RWPE2 (cell line): ENCODE measurements around the gene TMEM233.

ENCODE experiments used
- ATAC-seq: fragments of 200-7000 bp; cut with Tn5 transposase; 3 replicates; pipeline ENCODE4 v1.9.1; 2021; ENCODE audit warnings: low read depth
- DNase-seq: peaks from one replicate; pipeline ENCODE4 v3.0.0-alpha.2; 2020; ENCODE audit warnings: low spot score
- H3K27ac ChIP-seq: fragments of 450-650 bp; 2 replicates; pipeline ENCODE4 v1.5.1; 2017; ENCODE audit warnings: mild to moderate bottlenecking; ENCODE audit not compliant: poor library complexity, severe bottlenecking
- H3K27me3 ChIP-seq: fragments of 250-450 bp; sonication (Bioruptor Pico); 2 replicates; pipeline ENCODE4 v1.5.1; 2021; ENCODE audit warnings: mild to moderate bottlenecking, moderate library complexity; ENCODE audit not compliant: insufficient read depth, poor library complexity, severe bottlenecking
- H3K36me3 ChIP-seq: fragments of 250-450 bp; sonication (Bioruptor Pico); 2 replicates; pipeline ENCODE4 v1.5.1; 2020; ENCODE audit warnings: low read depth, mild to moderate bottlenecking, moderate library complexity
- H3K4me1 ChIP-seq: fragments of 250-450 bp; sonication (Bioruptor Pico); 2 replicates; pipeline ENCODE4 v1.5.1; 2021; ENCODE audit warnings: mild to moderate bottlenecking, moderate library complexity; ENCODE audit not compliant: insufficient read depth, poor library complexity, severe bottlenecking
- H3K4me3 ChIP-seq: fragments of 250-450 bp; sonication (Bioruptor Pico); 2 replicates; pipeline ENCODE4 v1.5.1; 2021; ENCODE audit warnings: mild to moderate bottlenecking, moderate library complexity; ENCODE audit not compliant: severe bottlenecking
- H3K9me3 ChIP-seq: fragments of 250-450 bp; sonication (Bioruptor Pico); 2 replicates; pipeline ENCODE4 v1.5.1; 2021; ENCODE audit warnings: mild to moderate bottlenecking, moderate library complexity; ENCODE audit not compliant: severe bottlenecking
- CTCF ChIP-seq: fragments of 450-650 bp; IDR thresholded peaks from one replicate; pipeline ENCODE4 v1.5.1; 2017; ENCODE audit warnings: mild to moderate bottlenecking, moderate library complexity; ENCODE audit not compliant: poor library complexity, severe bottlenecking

TMEM233 gene

DNA sequence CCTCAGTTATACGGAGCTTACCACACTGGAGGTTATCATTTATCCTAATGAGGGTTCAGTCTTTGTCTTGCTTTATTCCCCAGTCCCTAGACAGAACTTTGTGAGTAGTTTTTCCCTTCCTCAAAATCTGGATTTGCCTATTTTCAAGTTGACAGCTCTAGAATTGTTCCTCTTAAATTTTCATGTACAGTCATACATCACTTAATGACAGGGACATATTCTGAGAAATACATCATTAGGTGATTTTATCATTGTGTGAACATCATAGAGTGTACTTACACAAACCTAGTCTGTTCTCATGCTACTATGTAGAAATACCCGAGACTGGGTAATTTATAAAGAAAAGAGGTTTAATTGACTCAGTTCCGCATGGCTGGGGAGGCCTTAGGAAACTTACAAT is 77.5 kb downstream of the TMEM233 start:
- no peak for TF ChIP-seq CTCF
- H3K27me3 ChIP-seq, result no peaks in the 10 kb centered on the region
- ATAC-seq (no peak), DNase-seq (no peak)
- H3K4me1 ChIP-seq, result peaks cover 8% of the 10 kb centered on the region
- no peak overlapping the region for H3K4me3 ChIP-seq
- no peaks in the 10 kb centered on the region for H3K9me3 ChIP-seq
- peaks cover 58% of the 10 kb centered on the region for H3K36me3 ChIP-seq
- H3K27ac ChIP-seq, result no peak overlapping the region

DNA sequence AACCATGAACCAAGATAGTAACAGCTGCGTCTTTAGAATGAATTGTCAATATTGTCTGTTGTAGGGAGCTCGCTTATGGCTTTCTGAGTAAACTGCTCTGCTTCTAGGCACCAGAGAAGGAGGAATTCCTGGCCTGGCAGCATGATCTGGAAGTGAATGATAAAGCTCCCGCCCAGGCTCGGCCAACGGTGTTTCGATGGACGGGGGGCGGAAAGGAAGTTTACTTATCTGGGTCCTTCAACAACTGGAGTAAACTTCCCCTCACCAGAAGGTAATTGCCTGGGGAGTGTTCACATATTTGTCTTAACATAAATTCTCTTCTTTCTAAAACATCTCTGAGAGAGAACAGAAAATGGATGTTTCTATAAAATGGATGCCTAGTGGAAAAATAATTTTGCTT is 78.6 kb downstream of the TMEM233 start:
- DNase-seq (no peak), ATAC-seq (no peak)
- Histone ChIP-seq H3K27me3 (no peaks in the 10 kb centered on the region), H3K9me3 (no peaks in the 10 kb centered on the region), H3K36me3 (peaks cover 69% of the 10 kb centered on the region), H3K4me1 (peaks cover 8% of the 10 kb centered on the region), H3K4me3 (no peak overlapping the region), H3K27ac (no peak overlapping the region)
- TF ChIP-seq CTCF, result no peak

DNA sequence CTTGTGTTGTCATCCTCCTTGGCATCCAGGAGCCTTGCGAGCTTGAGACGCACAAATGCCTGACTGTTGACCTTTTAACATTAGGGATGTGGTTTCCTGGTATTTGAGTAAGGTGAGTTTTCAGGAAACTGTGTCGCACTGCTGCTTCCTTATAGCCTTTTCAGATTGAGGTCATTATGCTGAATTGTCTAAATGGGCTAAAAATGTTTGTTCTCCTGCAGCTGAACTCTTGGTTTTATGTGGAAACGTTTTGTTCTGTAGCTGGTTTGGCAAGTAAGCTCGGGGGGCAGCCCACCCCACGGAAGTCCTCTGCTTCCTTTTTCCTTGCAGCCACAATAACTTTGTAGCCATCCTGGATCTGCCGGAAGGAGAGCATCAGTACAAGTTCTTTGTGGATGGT is 80.1 kb downstream of the TMEM233 start:
- Histone ChIP-seq H3K4me1 (peaks cover 8% of the 10 kb centered on the region), H3K36me3 (peaks cover 81% of the 10 kb centered on the region), H3K9me3 (no peaks in the 10 kb centered on the region), H3K27me3 (no peaks in the 10 kb centered on the region), H3K27ac (no peak overlapping the region), H3K4me3 (no peak overlapping the region)
- no peak for TF ChIP-seq CTCF
- no peak for ATAC-seq
- DNase-seq, result no peak

DNA sequence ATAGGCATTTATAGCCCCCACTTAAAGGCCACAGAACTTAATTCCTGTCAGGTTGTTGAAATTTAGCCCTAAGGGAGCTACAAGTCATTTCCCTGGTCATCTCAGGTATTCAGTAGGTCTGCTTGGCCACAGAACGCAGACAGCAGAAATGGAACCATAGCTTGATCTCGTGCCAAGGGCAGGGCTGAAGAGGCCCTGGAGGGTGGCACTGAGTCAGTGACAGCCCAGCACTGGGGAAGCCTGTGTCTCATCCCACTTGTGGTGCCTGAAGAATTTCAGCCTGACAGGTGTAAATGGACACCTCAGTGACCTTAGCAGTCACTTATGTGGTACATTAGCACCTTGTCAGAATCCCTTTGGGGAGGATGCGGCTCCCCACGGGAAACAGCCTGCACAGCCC is 81.0 kb downstream of the TMEM233 start:
- H3K9me3 ChIP-seq, result no peaks in the 10 kb centered on the region
- no peak for TF ChIP-seq CTCF
- no peak overlapping the region for H3K4me3 ChIP-seq
- no peaks in the 10 kb centered on the region for H3K27me3 ChIP-seq
- H3K36me3 ChIP-seq, result peaks cover 90% of the 10 kb centered on the region
- no peak for ATAC-seq
- H3K27ac ChIP-seq, result no peak overlapping the region
- no peak for DNase-seq
- peaks cover 6% of the 10 kb centered on the region for H3K4me1 ChIP-seq

DNA sequence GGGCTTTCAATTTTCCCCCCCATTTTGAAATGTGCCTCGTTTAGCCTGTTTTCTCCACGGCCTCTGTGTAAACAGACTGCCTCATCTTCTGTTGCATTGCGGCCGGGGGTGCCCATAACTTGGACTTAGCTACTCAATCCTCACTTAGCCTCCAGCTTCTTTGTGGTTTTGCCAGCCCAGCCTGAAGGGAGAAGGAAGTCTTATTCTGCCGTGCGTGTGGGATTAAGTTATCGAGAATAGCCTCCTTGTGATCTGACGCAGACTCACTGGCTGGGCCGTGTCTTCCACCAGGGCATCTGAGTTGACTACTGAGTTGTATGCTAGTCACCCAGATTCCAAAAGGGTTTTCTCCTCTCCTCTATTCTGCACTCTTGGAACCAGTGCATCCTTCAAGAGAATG is 82.4 kb downstream of the TMEM233 start:
- no peak for TF ChIP-seq CTCF
- Histone ChIP-seq H3K36me3 (peaks cover 94% of the 10 kb centered on the region), H3K4me1 (no peaks in the 10 kb centered on the region), H3K9me3 (no peaks in the 10 kb centered on the region), H3K27me3 (no peaks in the 10 kb centered on the region), H3K27ac (no peak overlapping the region), H3K4me3 (no peak overlapping the region)
- ATAC-seq (no peak), DNase-seq (no peak)
